Cardiac fibroblast (primary cell): ENCODE data around the gene SOBP.

ENCODE experiments used
- DNase-seq, 2 donors: peaks; one replicate each; pipeline versions ENCODE4 v3.0.0 to v3.0.0-alpha.2; 2010; ENCODE audit warnings: low read depth in 2 of 2
- H3K4me3 ChIP-seq, 2 donors: replicated peaks in 1 of 2; 1 replicate in 1 of 2; 2 replicates in 1 of 2; pipeline ENCODE4 v1.5.1; 2011; ENCODE audit warnings: low read depth in 2 of 2, low read length in 2 of 2, mild to moderate bottlenecking in 2 of 2, moderate library complexity in 1 of 2
- TF ChIP-seq, protein P1 (sequence below): IDR thresholded peaks from one replicate; pipeline ENCODE4 v1.5.1; 2011; ENCODE audit warnings: low read depth, mild to moderate bottlenecking, low read length, inconsistent platforms

The SOBP gene

DNA sequence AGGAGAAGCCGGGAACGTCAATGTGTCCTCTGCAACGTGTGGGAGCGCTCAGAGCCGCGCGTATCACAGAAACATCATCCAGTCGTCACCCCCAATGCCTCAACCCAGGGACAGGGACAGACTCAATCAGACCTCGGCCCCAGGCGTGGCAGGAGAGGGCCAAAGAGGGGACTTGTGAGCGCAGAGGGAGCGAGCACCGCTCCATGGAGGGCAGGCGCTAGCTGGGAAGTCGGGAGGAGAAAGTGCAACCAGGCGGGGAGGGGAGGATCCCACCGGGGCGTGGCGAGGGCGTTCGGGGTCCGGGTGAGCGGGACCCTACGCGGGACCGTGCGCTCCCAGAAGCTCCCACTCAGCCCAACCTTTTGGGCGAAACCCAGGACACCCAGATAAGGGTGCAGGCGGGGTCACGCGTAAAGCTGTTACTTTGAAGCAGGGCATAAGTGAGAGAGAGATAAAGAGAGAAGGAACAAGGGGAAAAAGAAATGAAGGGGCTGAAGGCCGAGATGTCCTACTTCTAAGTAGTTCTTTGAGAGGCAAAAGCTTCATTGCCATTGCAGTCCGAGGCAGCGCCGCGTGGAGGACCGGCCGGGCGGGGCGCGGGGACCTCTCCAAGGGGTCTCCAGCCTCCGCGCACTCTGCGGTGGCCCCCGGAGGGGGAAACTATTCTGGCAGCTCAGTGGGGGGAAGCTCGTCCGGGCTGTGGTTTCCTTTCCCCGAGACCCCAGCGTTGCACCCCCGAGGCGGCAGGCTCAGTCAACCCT is 862 bp upstream of the SOBP start:
- peak overlapping the region; percentile 68 to 71 for H3K4me3 ChIP-seq
- TF ChIP-seq, protein P1, sequence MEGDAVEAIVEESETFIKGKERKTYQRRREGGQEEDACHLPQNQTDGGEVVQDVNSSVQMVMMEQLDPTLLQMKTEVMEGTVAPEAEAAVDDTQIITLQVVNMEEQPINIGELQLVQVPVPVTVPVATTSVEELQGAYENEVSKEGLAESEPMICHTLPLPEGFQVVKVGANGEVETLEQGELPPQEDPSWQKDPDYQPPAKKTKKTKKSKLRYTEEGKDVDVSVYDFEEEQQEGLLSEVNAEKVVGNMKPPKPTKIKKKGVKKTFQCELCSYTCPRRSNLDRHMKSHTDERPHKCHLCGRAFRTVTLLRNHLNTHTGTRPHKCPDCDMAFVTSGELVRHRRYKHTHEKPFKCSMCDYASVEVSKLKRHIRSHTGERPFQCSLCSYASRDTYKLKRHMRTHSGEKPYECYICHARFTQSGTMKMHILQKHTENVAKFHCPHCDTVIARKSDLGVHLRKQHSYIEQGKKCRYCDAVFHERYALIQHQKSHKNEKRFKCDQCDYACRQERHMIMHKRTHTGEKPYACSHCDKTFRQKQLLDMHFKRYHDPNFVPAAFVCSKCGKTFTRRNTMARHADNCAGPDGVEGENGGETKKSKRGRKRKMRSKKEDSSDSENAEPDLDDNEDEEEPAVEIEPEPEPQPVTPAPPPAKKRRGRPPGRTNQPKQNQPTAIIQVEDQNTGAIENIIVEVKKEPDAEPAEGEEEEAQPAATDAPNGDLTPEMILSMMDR = no peak
- peak; percentile 32 to 33 for DNase-seq

- DNase-seq = no peak
- peak overlapping the region; percentile 68 to 83 for H3K4me3 ChIP-seq
- TF ChIP-seq, protein P1 = no peak
Measured at GRCh38 chr6:107490566-107491137, 735 bp downstream of the SOBP start.

GRCh38 chr6:107491138-107491609 is 1.3 kb downstream of the SOBP start:
- TF ChIP-seq, protein P1 = no peak
- peak; percentile 56 to 65 for DNase-seq
- H3K4me3 ChIP-seq = peak overlapping the region; percentile 68 to 83

GRCh38 chr6:107491760-107492660 is 2.1 kb downstream of the SOBP start:
- TF ChIP-seq, protein P1 = no peak
- peak; percentile 84 to 87 for DNase-seq
- H3K4me3 ChIP-seq = peak overlapping the region; percentile 68 to 83

GRCh38 chr6:107493158-107494057 is 3.5 kb downstream of the SOBP start:
- peak; percentile 51 to 58 for DNase-seq
- TF ChIP-seq, protein P1 = no peak
- peak overlapping the region; percentile 29 to 68 for H3K4me3 ChIP-seq

DNA sequence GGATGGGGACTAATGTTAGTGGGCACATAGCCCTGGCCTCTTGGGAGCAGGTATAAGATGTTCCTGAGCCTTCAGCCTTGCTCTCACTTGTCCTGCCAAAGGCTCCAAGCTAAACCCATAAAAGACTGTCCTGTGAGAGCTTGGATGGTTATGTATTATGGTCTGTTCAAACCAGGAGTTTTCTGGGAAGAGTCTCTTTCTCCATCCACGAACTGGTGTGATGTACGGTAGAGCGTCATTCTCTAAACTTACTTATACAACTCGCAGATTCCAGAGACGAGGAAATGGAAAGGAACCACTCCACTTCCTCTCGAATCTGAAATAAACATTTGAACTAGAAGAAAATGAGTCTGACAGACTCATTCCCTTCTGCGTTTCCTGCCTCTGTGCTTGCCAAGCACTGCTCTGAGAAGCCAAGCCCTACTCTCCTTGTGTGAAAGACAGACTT is 5.3 kb downstream of the SOBP start:
- H3K4me3 ChIP-seq = peak overlapping the region in 1 of 2 donors; percentile 22
- peak; percentile 58 to 76 for DNase-seq
- TF ChIP-seq, protein P1 = no peak
